Peyer's patch (tissue), 4 donors: ENCODE data around the gene PHF11. TPM values are rescaled to one million over a fixed set of nuclear protein-coding genes. Genes with fewer than 3 reads are reported as not detected.

Experiments used
- DNase-seq, 3 donors: peaks; one replicate each; pipeline ENCODE4 v3.0.0-alpha.2; 2017 to 2019
- H3K27ac ChIP-seq, 4 donors: fragments of 200-600 bp; sonication (generic); one replicate each; pipeline ENCODE4 v1.5.1; 2016 to 2019
- H3K27me3 ChIP-seq, 2 donors: fragments of 200-600 bp; sonication (generic); one replicate each; pipeline ENCODE4 v1.5.1; 2019
- H3K36me3 ChIP-seq, 3 donors: fragments of 200-600 bp; sonication (generic); one replicate each; pipeline ENCODE4 v1.5.1; 2016 to 2019
- H3K4me1 ChIP-seq, 4 donors: fragments of 200-600 bp; sonication (generic); one replicate each; pipeline ENCODE4 v1.5.1; 2016 to 2019
- H3K4me3 ChIP-seq, 4 donors: fragments of 200-600 bp; sonication (generic); 1 replicate in 3 of 4; 2 replicates in 1 of 4; pipeline ENCODE4 v1.5.1; 2016 to 2019; ENCODE audit warnings: mild to moderate bottlenecking in 1 of 4
- H3K9me3 ChIP-seq, 4 donors: fragments of 200-600 bp; sonication (generic); one replicate each; pipeline ENCODE4 v1.5.1; 2016 to 2019; ENCODE audit warnings: mild to moderate bottlenecking in 1 of 4
- POLR2A ChIP-seq, 2 donors: fragments of 450-650 bp; IDR thresholded peaks; one replicate each; pipeline ENCODE4 v1.5.1; 2017; ENCODE audit warnings: antibody characterized with exemption in 2 of 2, mild to moderate bottlenecking in 2 of 2, moderate library complexity in 2 of 2
- total RNA-seq, 4 donors: library from RNA; depleted of rRNA; stranded (reverse); fragments of >200 nt; gene quantifications; one replicate each; pipeline ENCODE4 v1.1.0, GENCODE V29; 2016
- TF ChIP-seq, protein P1 (sequence below), 6 experiments: fragments of 450-650 bp in 4 of 6; fragments of 200-600 bp in 2 of 6; sonication (generic) in 1 of 6; IDR thresholded peaks; one replicate each; pipeline ENCODE4 v1.5.1; 2017 to 2019; ENCODE audit warnings: antibody characterized with exemption in 6 of 6, mild to moderate bottlenecking in 3 of 6, moderate library complexity in 1 of 6

The PHF11 gene
- total RNA-seq, 4 donors from 2014 or later: 26.1 to 61.9 (median 57.4) TPM

DNA sequence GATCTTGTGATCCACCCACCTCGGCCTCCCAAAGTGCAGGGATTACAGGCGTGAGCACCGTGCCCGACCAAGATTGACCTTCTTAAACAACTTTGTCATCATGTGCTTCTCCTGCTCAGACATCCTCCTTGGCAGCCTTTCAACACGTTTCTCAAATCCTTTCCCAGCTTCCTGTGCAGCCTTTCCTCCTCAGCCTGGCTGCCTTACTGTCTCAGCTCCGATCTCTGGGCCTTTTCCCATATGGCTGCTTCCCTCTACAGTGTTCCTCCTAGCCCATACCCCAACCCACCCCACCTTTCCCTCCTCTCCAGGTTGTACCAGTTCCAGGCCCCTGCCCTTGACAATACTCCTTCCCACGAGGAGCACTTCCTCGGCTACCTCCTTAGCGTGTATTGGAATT, 7.2 kb downstream of the PHF11 start:
- Histone ChIP-seq H3K27ac (peak overlapping the region in 1 of 4 donors; percentile 44), H3K9me3 (no peaks in the 10 kb centered on the region), H3K4me1 (no peaks in the 10 kb centered on the region), H3K27me3 (no peaks in the 10 kb centered on the region), H3K36me3 (peaks cover 0 to 4% (median 0%) of the 10 kb centered on the region in 3 donors), H3K4me3 (no peak overlapping the region)
- DNase-seq: no peak
- TF ChIP-seq, protein P1, sequence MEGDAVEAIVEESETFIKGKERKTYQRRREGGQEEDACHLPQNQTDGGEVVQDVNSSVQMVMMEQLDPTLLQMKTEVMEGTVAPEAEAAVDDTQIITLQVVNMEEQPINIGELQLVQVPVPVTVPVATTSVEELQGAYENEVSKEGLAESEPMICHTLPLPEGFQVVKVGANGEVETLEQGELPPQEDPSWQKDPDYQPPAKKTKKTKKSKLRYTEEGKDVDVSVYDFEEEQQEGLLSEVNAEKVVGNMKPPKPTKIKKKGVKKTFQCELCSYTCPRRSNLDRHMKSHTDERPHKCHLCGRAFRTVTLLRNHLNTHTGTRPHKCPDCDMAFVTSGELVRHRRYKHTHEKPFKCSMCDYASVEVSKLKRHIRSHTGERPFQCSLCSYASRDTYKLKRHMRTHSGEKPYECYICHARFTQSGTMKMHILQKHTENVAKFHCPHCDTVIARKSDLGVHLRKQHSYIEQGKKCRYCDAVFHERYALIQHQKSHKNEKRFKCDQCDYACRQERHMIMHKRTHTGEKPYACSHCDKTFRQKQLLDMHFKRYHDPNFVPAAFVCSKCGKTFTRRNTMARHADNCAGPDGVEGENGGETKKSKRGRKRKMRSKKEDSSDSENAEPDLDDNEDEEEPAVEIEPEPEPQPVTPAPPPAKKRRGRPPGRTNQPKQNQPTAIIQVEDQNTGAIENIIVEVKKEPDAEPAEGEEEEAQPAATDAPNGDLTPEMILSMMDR (IDR thresholded peaks at IDR 0.05): no peak
- no peak for TF ChIP-seq POLR2A (IDR thresholded peaks at IDR 0.05)

DNA sequence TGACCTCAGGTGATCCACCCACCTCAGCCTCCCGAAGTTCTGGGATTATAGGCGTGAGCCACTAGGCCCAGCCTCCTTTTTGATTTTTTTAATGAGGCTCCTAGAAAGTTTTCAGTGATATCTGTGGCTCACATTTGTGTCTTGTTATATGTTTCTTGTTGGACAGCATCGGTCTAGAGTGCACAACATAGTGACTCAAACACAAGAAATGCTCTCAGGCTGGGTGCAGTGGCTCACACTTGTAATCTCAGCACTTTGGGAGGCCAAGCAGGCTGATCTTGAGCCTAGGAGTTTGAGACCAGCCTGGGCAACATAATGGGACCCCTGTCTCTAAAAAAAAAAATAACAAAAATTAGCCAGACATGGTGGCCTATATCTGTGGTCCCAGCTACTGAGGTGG, 8.2 kb downstream of the PHF11 start:
- H3K4me1 ChIP-seq: no peaks in the 10 kb centered on the region
- no peak for DNase-seq
- H3K27me3 ChIP-seq: no peaks in the 10 kb centered on the region
- H3K4me3 ChIP-seq: no peak overlapping the region
- H3K9me3 ChIP-seq: no peaks in the 10 kb centered on the region
- H3K27ac ChIP-seq: no peak overlapping the region
- H3K36me3 ChIP-seq: peaks cover 0 to 4% (median 0%) of the 10 kb centered on the region in 3 donors
- TF ChIP-seq, protein P1 (IDR thresholded peaks at IDR 0.05): no peak
- TF ChIP-seq POLR2A (IDR thresholded peaks at IDR 0.05): no peak

DNA sequence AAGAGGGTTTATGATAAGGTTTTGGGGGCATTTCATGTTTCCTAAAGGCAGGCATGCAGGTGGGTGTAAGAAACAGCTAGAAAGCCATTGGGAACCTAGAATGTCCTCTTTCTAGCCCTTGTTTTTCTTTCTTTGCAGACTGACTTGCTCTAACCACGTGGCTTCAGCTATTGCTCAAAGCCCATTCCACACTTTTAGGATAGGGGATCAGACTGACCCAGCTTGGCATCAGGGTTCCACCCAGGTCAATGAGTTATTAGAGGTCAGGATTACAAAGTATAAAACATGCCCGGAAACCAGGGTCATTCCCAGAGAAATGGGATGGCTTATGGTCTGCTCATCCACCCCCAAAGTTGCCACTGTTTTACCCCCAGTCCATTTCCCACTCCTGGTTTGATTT, 16.8 kb downstream of the PHF11 start:
- no peaks in the 10 kb centered on the region for H3K4me1 ChIP-seq
- H3K9me3 ChIP-seq: no peaks in the 10 kb centered on the region
- no peak overlapping the region for H3K4me3 ChIP-seq
- TF ChIP-seq, protein P1 (IDR thresholded peaks at IDR 0.05): no peak
- no peak for TF ChIP-seq POLR2A (IDR thresholded peaks at IDR 0.05)
- no peak for DNase-seq
- peaks cover 0 to 46% (median 0%) of the 10 kb centered on the region in 3 donors for H3K36me3 ChIP-seq
- H3K27me3 ChIP-seq: no peaks in the 10 kb centered on the region
- H3K27ac ChIP-seq: no peak overlapping the region

DNA sequence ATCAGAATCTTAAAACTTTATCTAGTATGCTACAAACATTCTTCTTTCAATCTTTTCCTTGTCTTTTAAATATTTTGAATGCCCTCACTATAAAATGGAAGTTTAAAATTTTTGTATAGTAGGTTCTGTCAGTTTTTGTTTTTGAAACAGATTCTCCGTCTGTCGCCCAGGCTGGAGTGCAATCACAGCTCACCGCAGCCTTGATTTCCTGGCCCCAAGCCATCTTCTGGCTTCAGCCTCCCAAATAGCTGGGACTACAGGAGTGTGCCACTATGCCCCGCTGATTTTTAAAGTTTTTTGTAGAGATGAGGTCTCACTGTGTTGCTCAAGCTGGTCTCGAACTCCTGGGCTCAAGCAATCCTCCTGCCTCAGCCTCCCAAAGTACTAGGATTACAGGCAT, 20.7 kb downstream of the PHF11 start:
- no peak for DNase-seq
- Histone ChIP-seq H3K4me1 (no peaks in the 10 kb centered on the region), H3K27ac (no peak overlapping the region), H3K27me3 (no peaks in the 10 kb centered on the region), H3K9me3 (no peaks in the 10 kb centered on the region), H3K4me3 (no peak overlapping the region), H3K36me3 (peaks cover 0 to 75% (median 0%) of the 10 kb centered on the region in 3 donors)
- TF ChIP-seq, protein P1 (IDR thresholded peaks at IDR 0.05): no peak
- no peak for TF ChIP-seq POLR2A (IDR thresholded peaks at IDR 0.05)

DNA sequence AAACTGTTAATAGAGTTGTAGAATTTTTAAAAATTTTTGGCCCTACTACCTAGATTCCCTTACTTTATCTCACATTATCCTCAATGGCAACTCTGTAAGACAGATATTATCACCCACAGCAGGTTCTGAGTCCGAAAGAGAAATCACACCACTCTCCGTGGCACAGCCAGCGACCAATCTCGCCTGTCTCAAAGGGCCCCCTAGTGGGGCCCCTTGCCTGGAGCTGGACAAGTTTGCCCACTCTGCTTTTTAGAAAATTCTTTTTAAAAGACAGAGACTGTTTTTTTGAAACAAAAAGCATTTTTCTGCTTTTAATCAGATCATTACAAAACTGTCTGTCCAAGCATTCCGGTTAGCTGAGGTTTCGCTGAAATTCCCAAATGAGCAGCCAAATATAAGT, 21.7 kb downstream of the PHF11 start:
- no peak overlapping the region for H3K4me3 ChIP-seq
- no peak for DNase-seq
- H3K27me3 ChIP-seq: no peaks in the 10 kb centered on the region
- no peaks in the 10 kb centered on the region for H3K9me3 ChIP-seq
- peaks cover 0 to 83% (median 0%) of the 10 kb centered on the region in 3 donors for H3K36me3 ChIP-seq
- no peak for TF ChIP-seq POLR2A (IDR thresholded peaks at IDR 0.05)
- TF ChIP-seq, protein P1 (IDR thresholded peaks at IDR 0.05): peak in 2 of 6 experiments; percentile 3 to 15
- no peak overlapping the region for H3K27ac ChIP-seq
- H3K4me1 ChIP-seq: no peaks in the 10 kb centered on the region

DNA sequence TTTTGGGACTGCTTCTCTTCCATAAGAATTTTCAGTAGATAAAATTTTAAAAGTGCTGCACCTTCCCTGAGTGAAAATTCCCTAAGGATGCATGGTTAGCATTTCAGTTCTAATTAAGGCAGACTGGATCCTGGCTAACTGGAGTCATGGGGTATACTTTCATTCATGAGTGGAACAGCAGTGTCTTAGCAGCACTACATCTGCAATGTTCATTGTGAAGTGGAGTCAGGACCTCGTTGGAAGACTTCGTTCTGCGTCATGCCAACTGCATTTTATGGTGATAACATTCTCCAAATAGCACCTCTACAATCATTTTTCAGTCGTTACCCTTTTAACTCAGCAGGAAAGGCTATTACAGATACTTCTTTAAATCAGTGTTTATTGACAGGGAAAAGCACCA, 25.5 kb downstream of the PHF11 start:
- H3K9me3 ChIP-seq: no peaks in the 10 kb centered on the region
- no peak for TF ChIP-seq POLR2A (IDR thresholded peaks at IDR 0.05)
- TF ChIP-seq, protein P1 (IDR thresholded peaks at IDR 0.05): no peak
- peaks cover 0 to 69% (median 0%) of the 10 kb centered on the region in 3 donors for H3K36me3 ChIP-seq
- no peak overlapping the region for H3K27ac ChIP-seq
- DNase-seq: no peak
- H3K4me3 ChIP-seq: no peak overlapping the region
- no peaks in the 10 kb centered on the region for H3K4me1 ChIP-seq
- H3K27me3 ChIP-seq: no peaks in the 10 kb centered on the region
